Measurements from ENCODE around the gene EPHB6. TPM values are rescaled to one million over a fixed set of nuclear protein-coding genes. Genes with fewer than 3 reads are reported as not detected.

Gene EPHB6
- total and polyA plus RNA-seq, 10 of the 15 experiments (the other 5 are each of a cell fraction or from before 2014, with no cell fraction given) = 0.06 to 1.3 (median 0.37) TPM; not detected in 2

DNA sequence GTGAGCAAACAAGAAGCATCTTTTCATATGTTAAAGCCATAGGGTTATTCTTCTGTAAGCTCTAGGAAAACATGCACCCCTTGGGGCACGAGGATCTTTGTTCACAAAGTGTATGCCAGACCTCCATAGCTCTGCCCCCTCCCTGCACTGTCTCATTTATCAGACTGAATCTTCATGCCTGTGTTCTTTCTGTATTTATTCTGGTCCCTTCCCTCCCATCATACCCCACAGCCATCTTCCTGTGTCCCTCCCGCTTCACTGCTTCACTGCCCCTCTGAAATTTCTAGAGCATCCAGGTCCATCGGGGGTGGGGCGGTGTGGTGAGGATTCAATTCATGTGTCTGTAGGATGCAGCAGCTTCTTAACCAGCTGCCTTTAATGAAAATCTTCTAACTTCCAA lies 7.5 kb downstream of the EPHB6 start:
- in situ Hi-C loops (cut with MboI) = no loop called here
- POLR2A ChIA-PET = interaction anchor here (0.7 kb wide), 1 partner anchor 158 kb away, joined by 3 read pairs; no protein-coding TSS in a partner anchor

DNA sequence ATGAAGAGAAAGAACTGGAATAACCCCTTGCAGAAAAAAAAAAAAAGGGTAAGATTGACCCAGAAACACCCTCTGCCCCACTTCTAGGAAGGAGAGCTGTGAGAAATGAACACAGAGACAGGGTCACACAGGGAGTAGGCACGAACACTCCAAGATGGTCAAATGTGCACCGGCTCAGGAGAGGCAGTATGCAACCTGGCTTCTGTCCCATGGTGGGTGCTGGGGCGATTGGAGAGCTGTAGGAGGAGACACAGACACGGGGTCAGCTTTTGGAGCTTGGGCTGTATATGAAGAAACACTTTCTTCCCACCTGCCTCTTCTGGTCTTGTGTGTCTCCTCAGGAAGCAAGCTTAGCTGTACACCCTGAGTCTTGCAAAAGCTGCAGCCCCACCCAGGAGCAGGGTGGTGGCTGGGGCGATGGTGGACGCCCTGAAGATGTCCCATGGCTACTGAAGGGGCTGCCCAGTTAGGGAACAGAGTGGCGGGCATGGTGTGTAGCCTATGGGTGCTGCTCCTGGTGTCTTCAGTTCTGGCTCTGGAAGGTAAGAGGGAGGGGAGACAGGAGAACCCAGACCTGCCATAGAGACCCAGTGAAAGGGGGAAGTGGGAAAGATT lies 8.0 kb downstream of the EPHB6 start:
- in situ Hi-C loops (cut with MboI) (no loop called here), intact Hi-C loops (cut with micrococcal nuclease; ENCODE audit: unreplicated experiment) (no loop called here)
- WGBS (ENCODE audit: insufficient coverage, insufficient replicate concordance, low lambda C conversion rate, missing lambda C conversion rate) = 30% methylated on average over 7 of the region's 7 CpGs
- no peak for DNase-seq (ENCODE audit: low read depth, low spot score)
- no peaks in the 10 kb centered on the region for H3K9me3 ChIP-seq (replicated peaks; ENCODE audit: control insufficient read depth, insufficient read depth, low read length)
- H3K27me3 ChIP-seq (replicated peaks in 1 of 2; ENCODE audit: control insufficient read depth in 2 of 2, insufficient read depth in 2 of 2, low read length in 1 of 2) = peaks cover 0 to 3% of the 10 kb centered on the region in 2 experiments; a peak in 3 of 4 replicates
- no peak overlapping the region for H3K4me2 ChIP-seq (ENCODE audit: control insufficient read depth, insufficient read depth)
- ChIA-PET POLR2A (interaction anchor here (0.7 kb wide), 1 partner anchor 158 kb away, joined by 3 read pairs; no protein-coding TSS in a partner anchor), CTCF (interaction anchor here (0.8 to 4.0 kb wide), 4 partner anchors 10 to 353 kb away, joined by 3 to 20 read pairs (median 4); no protein-coding TSS in a partner anchor), RAD21 (ENCODE audit: unreplicated experiment) (interaction anchor here (0.6 kb wide), 1 partner anchor 12 kb away, joined by 3 read pairs; no protein-coding TSS in a partner anchor), SMC1A (ENCODE audit: uncharacterized antibody, unreplicated experiment) (no interaction called here)
- no peaks in the 10 kb centered on the region for H4K20me1 ChIP-seq (ENCODE audit: control insufficient read depth, insufficient read depth)
- no peaks in the 10 kb centered on the region for H3K4me1 ChIP-seq (ENCODE audit: control insufficient read depth, insufficient read depth, low read length)
- no peak overlapping the region for H3K27ac ChIP-seq (ENCODE audit: control insufficient read depth, insufficient read depth)
- BruUV-seq (replicated peaks) = no TSS peak
- FAIRE-seq = no peak
- no peaks in the 10 kb centered on the region for H3K79me2 ChIP-seq (ENCODE audit: control insufficient read depth, insufficient read depth, low read length)
- H3K36me3 ChIP-seq (ENCODE audit: control insufficient read depth in 2 of 2, insufficient read depth in 2 of 2, low read length in 1 of 2) = no peaks in the 10 kb centered on the region
- no peak for ATAC-seq
- no peak overlapping the region for H3K9ac ChIP-seq (ENCODE audit: control insufficient read depth, insufficient read depth, low read length)
- no peak overlapping the region for H2AFZ ChIP-seq (ENCODE audit: control insufficient read depth, low read depth, low read length)
- no peak overlapping the region for H3K4me3 ChIP-seq
- TF ChIP-seq SUPT20H (IDR thresholded peaks at IDR 0.05; ENCODE audit: borderline replicate concordance, control insufficient read depth, low read depth, low read length) (no peak), GABPA (IDR thresholded peaks at IDR 0.05; ENCODE audit: low read depth) (no peak), MEF2B (IDR thresholded peaks at IDR 0.05; ENCODE audit: partially characterized antibody, poor library complexity, severe bottlenecking) (no peak), ZNF217 (IDR thresholded peaks at IDR 0.05) (no peak), CBX3 (IDR thresholded peaks at IDR 0.05; ENCODE audit: borderline replicate concordance, low read depth) (no peak), WRNIP1 (IDR thresholded peaks at IDR 0.05; ENCODE audit: borderline replicate concordance, low read depth, low read length) (no peak), SREBF1 (IDR thresholded peaks at IDR 0.05; ENCODE audit: low read length) (no peak), SMAD1 (IDR thresholded peaks at IDR 0.05; ENCODE audit: low read depth, partially characterized antibody) (no peak), YBX1 (IDR thresholded peaks at IDR 0.05) (no peak), NR2C2 (IDR thresholded peaks at IDR 0.05; ENCODE audit: borderline replicate concordance, control insufficient read depth, insufficient read length, low read depth) (no peak), STAT1 (conservative IDR thresholded peaks at IDR 0.05) (no peak), KDM1A (IDR thresholded peaks at IDR 0.05; ENCODE audit: borderline replicate concordance) (no peak), BMI1 (IDR thresholded peaks at IDR 0.05; ENCODE audit: borderline replicate concordance) (no peak)
- TF ChIP-seq, protein P1, sequence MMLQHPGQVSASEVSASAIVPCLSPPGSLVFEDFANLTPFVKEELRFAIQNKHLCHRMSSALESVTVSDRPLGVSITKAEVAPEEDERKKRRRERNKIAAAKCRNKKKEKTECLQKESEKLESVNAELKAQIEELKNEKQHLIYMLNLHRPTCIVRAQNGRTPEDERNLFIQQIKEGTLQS (IDR thresholded peaks at IDR 0.05; ENCODE audit: borderline replicate concordance, extremely low read depth, low read depth, low read length) = no peak
- TF ChIP-seq, protein P2, sequence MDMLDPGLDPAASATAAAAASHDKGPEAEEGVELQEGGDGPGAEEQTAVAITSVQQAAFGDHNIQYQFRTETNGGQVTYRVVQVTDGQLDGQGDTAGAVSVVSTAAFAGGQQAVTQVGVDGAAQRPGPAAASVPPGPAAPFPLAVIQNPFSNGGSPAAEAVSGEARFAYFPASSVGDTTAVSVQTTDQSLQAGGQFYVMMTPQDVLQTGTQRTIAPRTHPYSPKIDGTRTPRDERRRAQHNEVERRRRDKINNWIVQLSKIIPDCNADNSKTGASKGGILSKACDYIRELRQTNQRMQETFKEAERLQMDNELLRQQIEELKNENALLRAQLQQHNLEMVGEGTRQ (IDR thresholded peaks at IDR 0.05; ENCODE audit: borderline replicate concordance, low read depth, low read length) = no peak

More for the DNA sequence above, 7.5 kb downstream of the EPHB6 start:
- TF ChIP-seq ZNF24 (IDR thresholded peaks at IDR 0.05) (no peak), PAX5 (IDR thresholded peaks at IDR 0.05; ENCODE audit: borderline replicate concordance, low read depth, low read length) (no peak), MYC (IDR thresholded peaks at IDR 0.05; ENCODE audit: insufficient read depth, insufficient read length, insufficient replicate concordance, low read length, severe bottlenecking) (no peak)
- Histone ChIP-seq H3K4me1 (ENCODE audit: control insufficient read depth, insufficient read depth, low read length) (no peaks in the 10 kb centered on the region), H2AFZ (ENCODE audit: control insufficient read depth, low read depth, low read length) (no peak overlapping the region), H3K4me2 (ENCODE audit: control insufficient read depth, insufficient read depth) (no peak overlapping the region), H3K9ac (ENCODE audit: control insufficient read depth, insufficient read depth, low read length) (no peak overlapping the region), H3K27me3 (replicated peaks in 1 of 2; ENCODE audit: control insufficient read depth in 2 of 2, insufficient read depth in 2 of 2, low read length in 1 of 2) (peaks cover 0 to 3% of the 10 kb centered on the region in 2 experiments; a peak in 3 of 4 replicates), H3K9me3 (replicated peaks; ENCODE audit: control insufficient read depth, insufficient read depth, low read length) (no peaks in the 10 kb centered on the region), H4K20me1 (ENCODE audit: control insufficient read depth, insufficient read depth) (no peaks in the 10 kb centered on the region), H3K36me3 (ENCODE audit: control insufficient read depth in 2 of 2, insufficient read depth in 2 of 2, low read length in 1 of 2) (no peaks in the 10 kb centered on the region), H3K27ac (ENCODE audit: control insufficient read depth, insufficient read depth) (no peak overlapping the region), H3K4me3 (no peak overlapping the region), H3K79me2 (ENCODE audit: control insufficient read depth, insufficient read depth, low read length) (no peaks in the 10 kb centered on the region)
- WGBS (ENCODE audit: insufficient coverage, insufficient replicate concordance, low lambda C conversion rate, missing lambda C conversion rate) = 48% methylated on average over 4 of the region's 4 CpGs
- CTCF ChIA-PET = interaction anchor here (1.0 to 4.0 kb wide), 4 partner anchors 11 to 79 kb away, joined by 3 to 20 read pairs (median 6); no protein-coding TSS in a partner anchor
- no peak for FAIRE-seq
- SMC1A ChIA-PET (ENCODE audit: uncharacterized antibody, unreplicated experiment) = no interaction called here
- intact Hi-C loops (cut with micrococcal nuclease; ENCODE audit: unreplicated experiment) = no loop called here
- DNase-seq (ENCODE audit: low read depth, low spot score) = no peak
- RAD21 ChIA-PET (ENCODE audit: unreplicated experiment) = interaction anchor here (0.6 kb wide), 1 partner anchor 11 kb away, joined by 3 read pairs; no protein-coding TSS in a partner anchor
- no peak for ATAC-seq
- BruUV-seq (replicated peaks) = no TSS peak
